Upper lobe of left lung (tissue), 6 donors: ENCODE results near the gene UBE4A. TPM values are rescaled to one million over a fixed set of nuclear protein-coding genes. Genes with fewer than 3 reads are reported as not detected.
"Not testable (repeated sequence)": the region's sequence is repeated elsewhere in the genome, so short reads cannot be mapped to it uniquely, and the experiment has no call there.

Experiments used
- ATAC-seq, 2 donors: fragments of 200-7000 bp; cut with Tn5 transposase; one replicate each; pipeline ENCODE4 v1.9.1; 2022; ENCODE audit warnings: mild to moderate bottlenecking in 2 of 2, moderate library complexity in 2 of 2; ENCODE audit not compliant: low FRiP score in 2 of 2
- DNase-seq, 2 donors: peaks; one replicate each; pipeline ENCODE4 v3.0.0-alpha.2; 2019 to 2020
- H3K27ac ChIP-seq, 4 donors: fragments of 200-600 bp; sonication (generic); one replicate each; pipeline ENCODE4 v1.5.1; 2016 to 2019
- H3K27me3 ChIP-seq, 4 donors: fragments of 200-600 bp; sonication (generic); one replicate each; pipeline ENCODE4 v1.5.1; 2017 to 2019
- H3K36me3 ChIP-seq, 4 donors: fragments of 200-600 bp; sonication (generic); one replicate each; pipeline ENCODE4 v1.5.1; 2016 to 2019
- H3K4me1 ChIP-seq, 4 donors: fragments of 200-600 bp; sonication (generic); one replicate each; pipeline ENCODE4 v1.5.1; 2018 to 2019
- H3K4me3 ChIP-seq, 4 donors: fragments of 200-600 bp; sonication (generic); one replicate each; pipeline ENCODE4 v1.5.1; 2017 to 2019; ENCODE audit warnings: mild to moderate bottlenecking in 2 of 4, moderate library complexity in 1 of 4
- H3K9me3 ChIP-seq, 4 donors: fragments of 200-600 bp; sonication (generic); one replicate each; pipeline ENCODE4 v1.5.1; 2018 to 2019
- CTCF ChIP-seq, 6 experiments: fragments of 450-650 bp in 4 of 6; fragments of 200-600 bp in 2 of 6; sonication (generic) in 2 of 6; IDR thresholded peaks; one replicate each; pipeline ENCODE4 v1.5.1; 2016 to 2019; ENCODE audit warnings: antibody characterized with exemption in 6 of 6
- EP300 ChIP-seq, 4 donors: sonication (generic); formaldehyde crosslinking; IDR thresholded peaks; one replicate each; pipeline ENCODE4 v1.5.1; 2017; ENCODE audit warnings: antibody characterized with exemption in 4 of 4, control low read depth in 2 of 4
- POLR2A ChIP-seq, 4 donors: fragments of 450-650 bp; IDR thresholded peaks; one replicate each; pipeline ENCODE4 v1.5.1; 2016 to 2017; ENCODE audit warnings: antibody characterized with exemption in 4 of 4, mild to moderate bottlenecking in 2 of 4
- POLR2AphosphoS5 ChIP-seq, 2 donors: sonication (generic); formaldehyde crosslinking; IDR thresholded peaks; one replicate each; pipeline ENCODE4 v1.5.1; 2017; ENCODE audit warnings: antibody characterized with exemption in 2 of 2
- WGBS, 2 donors: methylation state at CpG; one replicate each; pipeline ENCODE4 v1.1.5; 2017 to 2018; 5-methylcytosine and 5-hydroxymethylcytosine counted together
- total RNA-seq, 6 donors: library from RNA; depleted of rRNA in 4 of 6; stranded (reverse); fragments of >200 nt in 4 of 6; gene quantifications; one replicate each; pipeline versions ENCODE4 v1.1.0 to v1.2.1, GENCODE V29; 2016 to 2021
- donor health status: DM: no; HTN: no; CAD: no; lungs with moderate emphysema.
- donor health status: DM: no; HTN: yes; CAD: no; lungs with severe emphysema.

The UBE4A gene
- total RNA-seq, 6 donors from 2014 or later: 22.5 to 49.2 (median 38.2) TPM

GRCh38 chr11:118401151-118401879 lies 41.9 kb downstream of the UBE4A start, which contains the start of gene ATP5MG:
TSS of gene ATP5MG (plus strand) at chr11:118401606. CDS start at chr11:118401666, 60 bp downstream.
- Histone ChIP-seq H3K4me3 (peak within 1 kb of the TSS; percentile 70 to 93 (median 86)), H3K4me1 (peaks cover 20 to 35% (median 29%) of the 10 kb centered on the region in 4 donors), H3K27ac (peak within 1 kb of the TSS; percentile 83 to 90 (median 87)), H3K27me3 (no peaks in the 10 kb centered on the region), H3K36me3 (peaks cover 0 to 30% (median 2%) of the 10 kb centered on the region in 4 donors), H3K9me3 (no peaks in the 10 kb centered on the region)
- TF ChIP-seq EP300 (IDR thresholded peaks at IDR 0.05) (no peak), POLR2AphosphoS5 (IDR thresholded peaks at IDR 0.05) (peak; percentile 29 to 55), CTCF (IDR thresholded peaks at IDR 0.05) (peak in 2 of 6 experiments; percentile 17 to 22), POLR2A (IDR thresholded peaks at IDR 0.05) (peak in 3 of 4 donors; percentile 49 to 71 (median 52))
- ATAC-seq (peak; percentile 89 to 95), DNase-seq (peak; percentile 85 to 88)
- WGBS, 2 donors: 0 to 1% methylated on average over 23 to 49 of the region's 51 CpGs

- H3K36me3 ChIP-seq: peaks cover 0 to 30% (median 8%) of the 10 kb centered on the region in 4 donors
- H3K27ac ChIP-seq: peak overlapping the region; percentile 83 to 90 (median 87)
- WGBS, 2 donors: 1% methylated on average over 21 to 22 of the region's 22 CpGs
- H3K4me3 ChIP-seq: peak overlapping the region; percentile 70 to 93 (median 86)
- no peaks in the 10 kb centered on the region for H3K9me3 ChIP-seq
- DNase-seq: no peak
- TF ChIP-seq POLR2AphosphoS5 (IDR thresholded peaks at IDR 0.05) (peak in 1 of 2 donors; percentile 28), POLR2A (IDR thresholded peaks at IDR 0.05) (no peak), CTCF (IDR thresholded peaks at IDR 0.05) (no peak), EP300 (IDR thresholded peaks at IDR 0.05) (no peak)
- peaks cover 20 to 35% (median 29%) of the 10 kb centered on the region in 4 donors for H3K4me1 ChIP-seq
- ATAC-seq: peak; percentile 42 to 71
- no peaks in the 10 kb centered on the region for H3K27me3 ChIP-seq
Observed at GRCh38 chr11:118401880-118402590, 42.6 kb downstream of the UBE4A start.

DNA sequence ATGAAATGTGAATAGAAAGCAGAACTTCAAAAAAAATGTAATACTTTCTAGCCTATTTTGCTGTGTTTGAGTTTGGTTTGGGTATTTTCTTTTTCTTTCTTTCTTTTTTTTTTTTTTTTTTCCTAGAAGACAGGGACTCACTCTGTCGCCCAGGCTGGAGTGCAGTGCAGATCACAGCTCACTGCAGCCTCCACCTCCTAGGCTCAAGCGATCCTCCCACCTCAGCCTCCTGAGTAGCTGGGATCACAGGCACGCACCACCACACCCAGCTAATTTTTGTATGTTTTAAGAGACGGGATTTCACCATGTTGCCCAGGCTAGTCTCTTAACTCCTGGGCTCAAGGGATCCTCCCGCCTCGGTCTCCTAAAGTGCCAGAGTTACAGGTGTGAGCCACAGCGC lies 43.2 kb downstream of the UBE4A start:
- Histone ChIP-seq H3K36me3 (peaks cover 0 to 31% (median 13%) of the 10 kb centered on the region in 4 donors), H3K4me1 (peaks cover 20 to 35% (median 29%) of the 10 kb centered on the region in 4 donors), H3K27ac (peak overlapping the region; percentile 6 to 90 (median 68)), H3K4me3 (peak overlapping the region; percentile 70 to 93 (median 86))
- H3K9me3 ChIP-seq, H3K27me3 ChIP-seq, ATAC-seq, DNase-seq: not testable (repeated sequence)
- 75 to 77% methylated on average over 7 of the region's 7 CpGs for WGBS, 2 donors

DNA sequence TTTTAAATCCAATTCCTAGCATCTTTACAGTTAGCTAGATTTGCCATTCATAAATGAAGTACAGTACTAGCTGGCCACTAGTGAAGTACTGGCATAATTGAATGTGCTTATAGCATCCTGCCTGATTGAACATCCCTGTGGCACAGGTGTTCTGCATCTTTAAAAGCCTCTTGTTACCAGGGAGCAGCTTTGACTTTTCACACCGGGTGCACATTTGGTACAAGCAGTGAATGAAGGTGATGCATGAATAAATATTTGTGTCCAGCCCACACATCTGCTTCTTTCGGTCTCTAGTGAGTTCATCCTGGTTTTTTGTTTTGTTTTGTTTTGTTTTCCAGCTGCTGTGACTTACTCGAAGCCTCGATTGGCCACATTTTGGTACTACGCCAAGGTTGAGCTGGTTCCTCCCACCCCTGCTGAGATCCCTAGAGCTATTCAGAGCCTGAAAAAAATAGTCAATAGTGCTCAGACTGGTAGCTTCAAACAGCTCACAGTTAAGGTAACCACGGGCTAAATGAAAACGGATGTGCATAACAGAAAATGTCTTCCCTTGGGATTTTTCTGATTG lies 47.3 kb downstream of the UBE4A start:
- DNase-seq: no peak
- no peaks in the 10 kb centered on the region for H3K27me3 ChIP-seq
- no peak overlapping the region for H3K27ac ChIP-seq
- ATAC-seq: no peak
- TF ChIP-seq CTCF (IDR thresholded peaks at IDR 0.05): no peak
- TF ChIP-seq EP300 (IDR thresholded peaks at IDR 0.05): no peak
- TF ChIP-seq POLR2AphosphoS5 (IDR thresholded peaks at IDR 0.05): no peak
- TF ChIP-seq POLR2A (IDR thresholded peaks at IDR 0.05): no peak
- 70 to 75% methylated on average over 7 of the region's 7 CpGs for WGBS, 2 donors
- no peaks in the 10 kb centered on the region for H3K9me3 ChIP-seq
- H3K36me3 ChIP-seq: peaks cover 0 to 56% (median 26%) of the 10 kb centered on the region in 4 donors
- no peak overlapping the region for H3K4me3 ChIP-seq
- peaks cover 20 to 30% (median 25%) of the 10 kb centered on the region in 4 donors for H3K4me1 ChIP-seq
